ENCODE results near the gene KRT7.

The KRT7 gene

GRCh38 chr12:52247622-52248540 lies 14.8 kb downstream of the KRT7 start:
- no peak overlapping the region for H3K4me3 ChIP-seq (ENCODE audit: low read depth, low read length)
- in situ Hi-C loops (cut with HindIII; ENCODE audit: low sequenced_read_pairs): no loop called here
- TF ChIP-seq CTCF (IDR thresholded peaks at IDR 0.05; ENCODE audit: low read depth, low read length): no peak
- DNase-seq (ENCODE audit: low read depth, low spot score): no peak

GRCh38 chr12:52248541-52249461 lies 15.8 kb downstream of the KRT7 start:
- H3K4me3 ChIP-seq (ENCODE audit: low read depth, low read length): no peak overlapping the region
- no peak for TF ChIP-seq CTCF (IDR thresholded peaks at IDR 0.05; ENCODE audit: low read depth, low read length)
- in situ Hi-C loops (cut with HindIII; ENCODE audit: low sequenced_read_pairs): no loop called here
- no peak for DNase-seq (ENCODE audit: low read depth, low spot score)

- DNase-seq (ENCODE audit: low read depth, low spot score): no peak
- H3K4me3 ChIP-seq (ENCODE audit: low read depth, low read length): no peak overlapping the region
- no peak for TF ChIP-seq CTCF (IDR thresholded peaks at IDR 0.05; ENCODE audit: low read depth, low read length)
- in situ Hi-C loops (cut with HindIII; ENCODE audit: low sequenced_read_pairs): no loop called here
These were observed 16.5 kb downstream of the KRT7 start for GRCh38 chr12:52249511-52250047.

- H3K4me3 ChIP-seq (ENCODE audit: low read depth, low read length): no peak overlapping the region
- in situ Hi-C loops (cut with HindIII; ENCODE audit: low sequenced_read_pairs): no loop called here
- TF ChIP-seq CTCF (IDR thresholded peaks at IDR 0.05; ENCODE audit: low read depth, low read length): no peak
- DNase-seq (ENCODE audit: low read depth, low spot score): no peak
These were observed 17.3 kb downstream of the KRT7 start for GRCh38 chr12:52250048-52250990.

- no peak overlapping the region for H3K4me3 ChIP-seq (ENCODE audit: low read depth, low read length)
- in situ Hi-C loops (cut with HindIII; ENCODE audit: low sequenced_read_pairs): no loop called here
- DNase-seq (ENCODE audit: low read depth, low spot score): no peak
- no peak for TF ChIP-seq CTCF (IDR thresholded peaks at IDR 0.05; ENCODE audit: low read depth, low read length)
These were observed 18.5 kb downstream of the KRT7 start for GRCh38 chr12:52251367-52252051.

Measured in astrocyte of the spinal cord (primary cell).